ENCODE results near the gene TWIST2. TPM values are rescaled to one million over a fixed set of nuclear protein-coding genes. Genes with fewer than 3 reads are reported as not detected.

Gene TWIST2
- total and polyA plus RNA-seq, 7 donors, result 0.58 to 1.2 (median 0.90) TPM

DNA sequence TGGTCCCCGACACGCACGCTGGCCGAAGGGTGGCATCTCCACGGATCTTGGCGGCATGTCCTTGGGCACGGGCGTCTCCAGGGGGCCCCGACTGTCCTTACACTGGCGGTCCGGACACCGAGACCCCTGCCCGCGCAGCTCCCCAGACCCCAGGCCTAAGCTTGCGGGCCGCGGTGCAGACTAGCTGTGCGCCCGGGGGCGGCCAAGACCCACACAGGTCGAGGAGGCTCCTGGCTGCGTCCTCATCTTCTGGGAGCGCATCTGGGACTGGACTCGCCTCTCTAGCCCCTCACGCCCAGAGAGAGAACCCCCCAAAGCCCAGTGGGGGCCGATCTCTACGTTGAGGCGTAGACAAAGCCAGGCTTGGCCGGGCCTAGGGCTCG, 475 bp upstream of the TWIST2 start:
- peaks cover 15 to 88% (median 30%) of the 10 kb centered on the region in 3 donors for H3K27me3 ChIP-seq (ENCODE audit: insufficient read depth in 3 of 3, low read length in 2 of 3)
- TF ChIP-seq, protein P1, sequence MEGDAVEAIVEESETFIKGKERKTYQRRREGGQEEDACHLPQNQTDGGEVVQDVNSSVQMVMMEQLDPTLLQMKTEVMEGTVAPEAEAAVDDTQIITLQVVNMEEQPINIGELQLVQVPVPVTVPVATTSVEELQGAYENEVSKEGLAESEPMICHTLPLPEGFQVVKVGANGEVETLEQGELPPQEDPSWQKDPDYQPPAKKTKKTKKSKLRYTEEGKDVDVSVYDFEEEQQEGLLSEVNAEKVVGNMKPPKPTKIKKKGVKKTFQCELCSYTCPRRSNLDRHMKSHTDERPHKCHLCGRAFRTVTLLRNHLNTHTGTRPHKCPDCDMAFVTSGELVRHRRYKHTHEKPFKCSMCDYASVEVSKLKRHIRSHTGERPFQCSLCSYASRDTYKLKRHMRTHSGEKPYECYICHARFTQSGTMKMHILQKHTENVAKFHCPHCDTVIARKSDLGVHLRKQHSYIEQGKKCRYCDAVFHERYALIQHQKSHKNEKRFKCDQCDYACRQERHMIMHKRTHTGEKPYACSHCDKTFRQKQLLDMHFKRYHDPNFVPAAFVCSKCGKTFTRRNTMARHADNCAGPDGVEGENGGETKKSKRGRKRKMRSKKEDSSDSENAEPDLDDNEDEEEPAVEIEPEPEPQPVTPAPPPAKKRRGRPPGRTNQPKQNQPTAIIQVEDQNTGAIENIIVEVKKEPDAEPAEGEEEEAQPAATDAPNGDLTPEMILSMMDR (IDR thresholded peaks at IDR 0.05), result no peak
- peak in 1 of 2 donors; percentile 60 for DNase-seq
- peak in 2 of 4 donors; percentile 7 to 29 for ATAC-seq
- peaks cover 3% of the 10 kb centered on the region for H3K4me1 ChIP-seq
- intact Hi-C loops (cut with DNase I), result no loop called here
- no peaks in the 10 kb centered on the region for H3K9me3 ChIP-seq
- H3K4me3 ChIP-seq, result peak overlapping the region; percentile 61
- 3 to 5% (median 4%) methylated on average over 26 to 30 of the region's 30 CpGs for WGBS, 3 donors
- no peak overlapping the region for H3K27ac ChIP-seq
- no peaks in the 10 kb centered on the region for H3K36me3 ChIP-seq (ENCODE audit: insufficient read depth in 1 of 2, low read depth in 1 of 2)

DNA sequence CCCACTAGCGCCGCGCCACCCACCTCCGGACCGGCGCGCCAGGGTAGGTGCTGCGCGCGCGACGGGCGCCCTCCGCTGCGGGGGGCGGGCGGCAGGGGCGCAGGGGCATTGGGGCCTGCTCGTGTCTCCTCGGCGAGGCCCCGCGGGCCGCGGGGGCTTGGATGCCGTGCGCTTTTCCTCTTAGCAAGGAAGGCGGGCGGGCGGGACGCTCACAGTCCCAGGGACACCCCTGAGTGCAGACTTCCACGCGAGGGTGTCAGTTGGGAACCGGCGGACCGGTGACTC, 748 bp downstream of the TWIST2 start:
- WGBS, 3 donors, result 1 to 2% (median 2%) methylated on average over 16 to 36 of the region's 36 CpGs
- peak in 1 of 4 donors; percentile 21 for ATAC-seq

DNA sequence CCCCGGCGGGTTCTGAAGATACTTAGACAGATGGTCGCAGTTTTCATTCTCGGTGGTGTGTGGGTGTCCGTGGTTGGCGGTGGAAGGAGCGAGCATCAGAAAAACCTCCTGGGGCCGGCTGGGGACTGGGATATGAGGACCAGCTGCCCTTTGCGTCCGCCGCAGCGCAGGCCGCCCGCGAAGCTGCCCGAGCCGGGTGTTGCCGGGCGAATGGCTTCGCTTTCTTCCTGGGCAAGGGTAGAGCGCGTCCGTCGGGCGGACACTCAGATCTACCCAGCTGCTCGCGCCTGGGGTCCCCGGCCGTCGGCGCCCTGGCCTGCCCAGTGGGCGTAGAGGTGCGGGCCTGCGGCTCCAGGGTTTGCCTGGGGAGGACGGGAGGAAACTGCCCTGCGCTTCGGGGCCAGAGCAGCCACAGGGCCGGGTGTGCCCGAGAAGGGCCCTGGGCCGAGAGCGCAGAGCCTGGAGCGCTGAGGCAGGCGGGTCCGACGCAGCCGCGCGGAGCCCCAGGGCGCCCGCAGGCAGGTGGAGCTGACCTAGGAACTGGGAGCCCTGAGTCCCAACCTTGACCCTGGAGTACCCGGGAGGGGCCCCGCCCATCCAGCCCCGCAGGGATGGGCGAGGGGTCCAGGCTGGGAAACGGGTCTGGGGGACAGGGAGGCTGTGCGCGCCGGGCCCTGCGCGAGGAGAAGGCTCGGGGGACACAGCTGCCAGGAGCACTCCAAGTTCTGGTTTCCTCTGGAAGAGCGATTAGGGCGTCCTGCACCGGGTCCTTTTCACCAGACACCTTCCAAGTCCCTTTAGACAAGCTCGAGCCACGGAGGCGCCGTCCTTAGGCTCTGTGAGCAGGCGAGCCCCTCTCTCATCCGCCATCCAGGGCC, 1.3 kb downstream of the TWIST2 start:
- DNase-seq (no peak), ATAC-seq (no peak)
- Histone ChIP-seq H3K9me3 (no peaks in the 10 kb centered on the region), H3K27ac (no peak overlapping the region), H3K4me1 (peaks cover 3% of the 10 kb centered on the region), H3K27me3 (ENCODE audit: insufficient read depth in 3 of 3, low read length in 2 of 3) (peaks cover 15 to 93% (median 27%) of the 10 kb centered on the region in 3 donors), H3K4me3 (peak overlapping the region; percentile 61), H3K36me3 (ENCODE audit: insufficient read depth in 1 of 2, low read depth in 1 of 2) (no peaks in the 10 kb centered on the region)
- intact Hi-C loops (cut with DNase I), result no loop called here
- TF ChIP-seq, protein P1 (IDR thresholded peaks at IDR 0.05), result no peak
- WGBS, 3 donors, result 3 to 4% (median 4%) methylated on average over 57 to 70 of the region's 70 CpGs

More for the DNA sequence above, 748 bp downstream of the TWIST2 start:
- DNase-seq, result no peak
- Histone ChIP-seq H3K4me3 (peak overlapping the region; percentile 61), H3K9me3 (no peaks in the 10 kb centered on the region), H3K36me3 (ENCODE audit: insufficient read depth in 1 of 2, low read depth in 1 of 2) (no peaks in the 10 kb centered on the region), H3K27ac (no peak overlapping the region), H3K4me1 (peaks cover 3% of the 10 kb centered on the region), H3K27me3 (ENCODE audit: insufficient read depth in 3 of 3, low read length in 2 of 3) (peaks cover 15 to 91% (median 30%) of the 10 kb centered on the region in 3 donors)
- intact Hi-C loops (cut with DNase I), result no loop called here
- TF ChIP-seq, protein P1 (IDR thresholded peaks at IDR 0.05), result no peak

DNA sequence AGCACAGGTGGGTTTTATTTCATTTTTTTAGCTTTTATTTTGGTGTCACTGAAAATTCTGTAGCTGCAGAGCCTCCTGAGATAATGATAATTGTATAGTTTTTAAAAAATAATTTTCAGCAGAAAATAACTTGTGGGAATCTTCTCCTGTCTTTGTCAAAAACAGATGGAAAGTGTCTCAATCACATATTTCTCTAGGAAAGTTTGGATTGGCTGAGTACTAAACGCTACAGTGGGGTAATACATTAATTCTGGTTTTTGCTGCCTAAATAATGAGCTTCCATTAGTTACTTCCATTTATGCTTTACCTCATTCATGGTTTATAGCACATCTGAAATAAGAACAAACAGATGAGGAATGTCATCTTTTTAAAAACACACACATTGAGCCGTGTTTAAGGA, 2.2 kb downstream of the TWIST2 start:
- no peaks in the 10 kb centered on the region for H3K36me3 ChIP-seq (ENCODE audit: insufficient read depth in 1 of 2, low read depth in 1 of 2)
- no peaks in the 10 kb centered on the region for H3K9me3 ChIP-seq
- no peak overlapping the region for H3K27ac ChIP-seq
- peaks cover 3% of the 10 kb centered on the region for H3K4me1 ChIP-seq
- ATAC-seq, result no peak
- H3K27me3 ChIP-seq (ENCODE audit: insufficient read depth in 3 of 3, low read length in 2 of 3), result peaks cover 15 to 93% (median 34%) of the 10 kb centered on the region in 3 donors
- peak overlapping the region; percentile 61 for H3K4me3 ChIP-seq
- 65 to 69% (median 67%) methylated on average over 2 of the region's 2 CpGs for WGBS, 3 donors
- intact Hi-C loops (cut with DNase I), result no loop called here
- no peak for DNase-seq
- TF ChIP-seq, protein P1 (IDR thresholded peaks at IDR 0.05), result no peak
